ENCODE measurements around the gene UBXN7.
"Not testable (repeated sequence)": the region's sequence is repeated elsewhere in the genome, so short reads cannot be mapped to it uniquely, and the experiment has no call there.

UBXN7 gene

DNA sequence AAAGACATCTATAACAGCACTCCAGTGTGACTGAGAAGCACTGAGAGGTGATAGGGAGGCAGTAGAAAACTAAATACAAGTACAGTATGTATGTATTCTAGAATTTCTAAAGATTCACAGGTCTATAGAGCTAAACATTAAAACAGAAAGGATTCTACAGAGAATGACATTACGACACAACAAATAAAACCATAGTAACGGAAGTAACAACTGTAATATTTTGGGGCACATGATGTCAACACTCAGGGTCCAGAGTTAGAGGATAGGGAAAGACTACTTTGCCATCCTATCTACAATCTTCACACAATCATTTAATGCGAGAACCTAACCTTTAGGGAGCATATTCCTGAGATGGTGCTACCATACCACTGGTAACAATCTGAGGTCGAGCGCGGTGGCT, 13.6 kb downstream of the UBXN7 start:
- DNase-seq (ENCODE audit: low read depth in 2 of 2), result no peak

DNA sequence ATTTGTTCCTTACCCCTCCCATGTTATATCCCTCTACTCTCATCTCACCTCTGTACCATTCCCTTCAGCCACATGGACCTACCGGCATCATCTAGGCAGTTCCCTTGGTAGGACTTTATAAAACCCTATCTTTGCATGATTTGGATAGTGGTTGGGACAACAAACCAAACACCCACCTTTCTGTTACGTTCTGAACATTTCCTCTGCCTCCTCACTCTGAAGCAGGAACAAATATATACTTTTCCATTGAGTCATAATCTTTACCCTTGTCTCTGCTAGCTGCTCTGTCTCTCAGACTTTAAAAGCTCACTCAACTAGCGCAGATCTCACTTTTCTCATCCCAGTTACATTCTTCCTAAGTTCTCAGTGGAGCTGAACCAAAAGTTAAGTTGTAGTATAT, 17.8 kb downstream of the UBXN7 start:
- DNase-seq (ENCODE audit: low read depth in 2 of 2), result no peak

DNA sequence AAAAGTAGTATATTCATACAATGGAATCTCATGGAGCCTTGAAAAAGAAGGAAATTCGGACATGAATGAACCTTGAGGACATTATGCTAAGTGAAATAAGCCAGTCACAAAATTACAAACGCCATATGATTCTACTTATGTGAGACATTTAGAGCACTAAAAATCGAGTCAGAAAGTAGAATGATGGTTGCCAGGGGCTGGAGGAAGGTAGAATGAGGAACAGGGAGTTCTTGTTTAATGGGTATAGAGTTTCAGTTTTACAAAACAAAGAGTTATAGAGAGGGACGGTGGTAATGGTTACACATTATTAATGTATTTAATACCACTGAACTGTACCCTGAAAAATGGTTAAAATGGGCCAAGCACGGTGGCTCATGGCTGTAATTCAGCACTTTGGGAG, 19.5 kb downstream of the UBXN7 start:
- DNase-seq (ENCODE audit: low read depth in 2 of 2), result no peak

DNA sequence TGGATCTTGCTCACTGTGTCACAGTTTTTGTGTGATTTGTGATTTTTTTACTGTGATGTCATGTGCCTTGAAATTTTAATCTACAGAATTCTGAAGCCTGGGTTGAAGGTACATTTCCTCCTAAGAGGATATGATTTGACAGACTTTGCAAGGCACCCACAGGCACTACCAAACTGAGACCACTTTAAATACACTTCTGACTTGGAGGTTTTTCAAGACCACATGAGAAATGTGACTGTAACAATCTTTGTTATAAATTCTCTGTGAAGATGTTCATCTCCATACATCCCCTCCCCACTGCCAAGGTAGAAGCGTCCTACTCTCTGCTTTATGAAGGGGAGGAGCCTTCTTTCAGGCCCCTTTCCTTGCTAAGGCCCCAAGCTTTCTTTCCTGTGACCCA, 22.8 kb downstream of the UBXN7 start:
- no peak for DNase-seq (ENCODE audit: low read depth in 2 of 2)

DNA sequence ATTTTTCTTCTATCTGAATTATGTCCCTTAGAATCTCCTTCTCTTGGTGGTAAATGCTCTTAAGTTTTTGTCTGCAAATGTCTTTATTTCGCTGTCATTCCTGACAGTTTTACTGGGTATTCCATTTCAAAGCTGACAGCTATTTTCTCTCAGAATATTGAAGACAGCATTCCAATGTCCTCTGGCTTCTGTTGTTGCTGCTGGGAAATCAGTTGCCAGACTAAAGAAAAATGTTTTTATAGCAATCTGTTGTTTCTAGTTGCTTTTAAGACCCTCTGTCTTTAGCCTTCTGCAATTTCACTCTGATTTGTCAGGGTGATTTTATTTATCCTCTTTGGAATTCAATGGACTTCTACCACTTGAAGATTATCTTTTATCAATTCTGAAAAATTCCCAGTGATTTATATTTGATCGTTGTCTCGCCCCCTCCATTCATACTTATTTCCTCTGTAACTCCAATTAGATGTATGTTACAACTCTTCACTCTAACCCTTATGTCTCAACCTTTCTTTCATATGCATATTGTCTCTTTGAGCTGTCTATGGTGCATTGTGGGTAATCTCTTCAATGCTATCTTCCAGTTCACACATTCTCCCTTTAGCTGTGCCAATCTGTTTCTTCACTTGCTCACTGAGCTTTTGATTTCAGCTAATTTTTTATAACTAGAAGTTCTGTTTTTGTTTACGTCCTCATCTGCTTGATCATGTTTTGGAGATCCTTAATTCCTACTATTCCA, 23.5 kb downstream of the UBXN7 start:
- no peak for DNase-seq (ENCODE audit: low read depth in 2 of 2)

DNA sequence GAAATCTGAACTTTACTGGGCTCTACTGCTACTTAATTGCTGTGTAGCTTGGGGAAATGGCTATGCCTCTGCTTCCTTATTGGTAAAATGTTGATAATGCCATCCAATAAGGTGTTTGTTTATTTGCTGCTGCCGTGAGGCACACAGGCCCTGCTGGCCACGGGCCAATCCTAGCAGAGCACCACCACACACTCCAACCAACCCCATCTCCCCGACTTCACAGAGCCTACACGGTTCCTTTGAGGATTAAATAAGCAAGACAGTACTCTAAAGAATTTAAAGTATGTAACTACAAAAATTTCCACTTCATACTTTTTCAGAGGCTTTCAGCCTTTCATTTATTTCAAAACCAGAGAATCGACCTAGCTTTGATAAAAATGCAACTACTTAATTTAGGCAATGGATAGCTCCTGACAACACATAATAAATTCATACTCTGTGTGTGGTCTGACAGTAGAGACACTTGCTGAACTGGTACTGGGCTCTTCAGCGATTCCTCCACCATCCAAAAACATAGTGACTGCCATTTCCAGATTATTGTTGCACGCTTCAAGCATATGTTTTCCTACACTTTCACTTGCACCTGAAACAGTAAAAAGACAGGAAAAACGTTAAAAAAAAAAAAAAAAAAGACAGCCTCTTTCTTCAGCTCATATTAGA, 25.3 kb downstream of the UBXN7 start:
- DNase-seq (ENCODE audit: low read depth in 2 of 2), result no peak

DNA sequence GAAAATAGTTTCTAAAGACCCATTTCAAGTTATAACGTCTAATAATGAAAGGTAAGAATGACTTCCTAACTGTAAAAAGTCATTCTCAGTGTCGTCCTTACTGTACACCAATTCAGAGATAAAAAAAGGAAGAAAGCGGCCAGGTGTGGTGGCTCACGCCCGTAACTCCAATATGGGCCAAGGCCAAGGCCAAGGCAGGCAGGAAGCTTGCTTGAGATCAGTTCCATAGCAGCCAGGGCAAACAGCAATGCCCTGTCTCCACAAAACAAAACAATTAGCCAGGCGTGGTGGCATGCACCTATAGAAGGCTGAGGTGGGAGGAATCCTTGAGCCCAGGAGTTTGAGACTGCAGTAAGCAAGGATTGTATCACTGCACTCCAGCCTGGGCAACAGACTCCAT, 31.9 kb downstream of the UBXN7 start:
- DNase-seq (ENCODE audit: low read depth in 2 of 2), result no peak

DNA sequence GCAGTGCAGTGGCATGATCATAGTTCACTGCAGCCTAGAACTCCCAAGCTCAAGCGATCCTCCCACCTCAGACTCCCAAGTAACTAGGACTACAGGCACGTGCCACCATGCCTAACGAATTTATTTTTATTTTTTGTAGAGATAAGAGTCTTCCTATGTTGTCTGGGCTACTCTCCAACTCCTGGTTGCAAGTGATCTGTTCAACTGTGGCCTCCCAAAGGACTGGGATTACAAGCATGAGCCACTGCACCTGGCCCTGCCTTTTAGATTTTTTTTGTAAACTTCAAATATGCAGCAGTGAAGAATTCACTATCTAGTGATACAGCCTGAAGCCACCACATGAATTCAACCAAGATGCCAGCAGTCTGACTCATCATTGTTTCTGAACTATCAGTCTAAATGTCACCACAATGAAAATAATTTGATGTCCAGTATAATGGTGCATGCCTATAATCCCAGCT, 32.7 kb downstream of the UBXN7 start:
- no peak for DNase-seq (ENCODE audit: low read depth in 2 of 2)

DNA sequence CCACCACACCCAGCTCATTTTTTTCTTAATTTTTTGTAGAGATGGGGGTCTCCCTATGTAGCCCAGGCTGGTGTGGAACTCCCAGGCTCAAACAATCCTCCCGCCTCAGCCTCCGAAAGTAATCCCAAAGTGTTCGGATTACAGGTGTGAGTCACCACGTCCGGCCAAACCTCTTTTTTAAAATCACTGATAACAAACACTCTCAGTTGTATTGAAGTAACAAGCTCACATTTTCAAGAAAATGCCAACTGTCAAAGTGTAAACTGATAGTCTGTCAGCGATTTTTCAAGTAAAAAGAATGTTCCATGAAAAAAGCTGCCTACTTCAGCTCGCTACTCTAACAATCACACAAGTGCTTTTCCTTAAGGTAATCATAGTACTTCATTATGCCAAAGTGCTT, 33.4 kb downstream of the UBXN7 start:
- DNase-seq (ENCODE audit: low read depth in 2 of 2), result no peak

DNA sequence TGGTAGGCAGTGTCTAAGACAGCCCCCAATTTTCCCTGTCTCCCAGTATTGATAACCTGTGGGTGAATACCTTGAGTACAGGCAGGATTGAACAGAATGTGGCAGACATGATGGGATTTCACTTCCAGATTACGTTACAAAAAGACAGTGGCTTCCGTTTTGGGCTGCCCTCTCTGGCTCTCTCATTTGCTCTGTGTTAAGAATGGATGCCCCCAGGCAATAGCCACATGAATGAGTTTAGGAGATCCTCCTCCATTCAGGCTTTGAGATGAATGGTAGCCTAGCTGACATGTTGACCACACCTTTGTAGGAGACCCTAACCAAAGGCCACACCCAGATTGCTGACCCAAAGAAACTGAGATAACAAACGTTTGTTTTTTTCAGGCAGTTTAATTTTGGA, 34.3 kb downstream of the UBXN7 start:
- DNase-seq (ENCODE audit: low read depth in 2 of 2), result no peak

DNA sequence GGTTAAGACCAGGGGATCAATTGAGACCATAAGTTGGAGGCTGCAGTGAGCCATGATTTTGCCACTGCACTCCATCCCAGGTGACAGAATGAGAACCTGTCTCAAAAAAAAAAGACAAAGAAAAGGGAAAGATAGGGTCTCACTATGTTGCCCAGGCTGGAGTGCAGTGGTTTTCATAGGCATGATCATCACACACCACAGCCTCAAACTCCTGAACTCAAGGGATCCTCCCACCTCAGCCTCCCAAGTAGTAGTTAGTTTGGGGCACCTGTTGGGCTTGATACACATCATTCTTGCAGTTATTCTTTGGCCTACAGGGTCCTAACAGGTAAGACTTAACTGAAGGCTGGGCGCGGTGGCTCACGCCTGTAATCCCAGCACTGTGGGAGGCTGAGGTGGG, 42.1 kb downstream of the UBXN7 start:
- no peak for DNase-seq (ENCODE audit: low read depth in 2 of 2)

DNA sequence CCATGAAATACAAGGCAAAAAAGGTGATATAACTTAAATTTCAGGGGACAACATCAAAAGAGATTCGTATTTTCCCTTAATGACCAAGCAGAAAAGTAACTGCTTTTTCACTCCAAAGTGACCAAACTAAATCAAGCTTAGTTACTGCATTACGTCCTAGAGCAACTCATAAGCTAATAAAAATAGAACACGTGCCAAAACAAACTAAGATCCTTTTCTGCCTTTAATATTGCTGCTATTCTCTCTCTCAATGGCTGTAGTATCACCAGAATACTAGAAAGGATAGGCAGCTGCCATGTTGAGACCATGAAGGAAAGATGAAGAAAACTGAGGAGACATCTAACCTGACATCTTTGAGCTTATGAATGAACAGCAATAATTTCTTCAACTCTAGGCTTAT, 43.3 kb downstream of the UBXN7 start:
- no peak for DNase-seq (ENCODE audit: low read depth in 2 of 2)

DNA sequence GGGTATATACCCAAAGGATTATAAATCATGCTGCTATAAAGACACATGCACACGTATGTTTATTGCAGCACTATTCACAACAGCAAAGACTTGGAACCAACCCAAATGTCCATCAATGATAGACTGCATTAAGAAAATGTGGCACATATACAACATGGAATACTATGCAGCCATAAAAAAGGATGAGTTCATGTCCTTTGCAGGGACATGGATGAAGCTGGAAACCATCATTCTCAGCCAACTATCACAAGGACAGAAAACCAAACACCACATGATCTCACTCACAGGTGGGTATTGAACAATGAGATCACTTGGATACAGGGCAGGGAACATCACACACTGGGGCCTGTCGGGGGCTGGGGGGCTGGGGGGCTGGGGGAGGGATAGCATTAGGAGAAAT, 44.3 kb downstream of the UBXN7 start:
- DNase-seq (ENCODE audit: low read depth in 2 of 2), result not testable (repeated sequence)

DNA sequence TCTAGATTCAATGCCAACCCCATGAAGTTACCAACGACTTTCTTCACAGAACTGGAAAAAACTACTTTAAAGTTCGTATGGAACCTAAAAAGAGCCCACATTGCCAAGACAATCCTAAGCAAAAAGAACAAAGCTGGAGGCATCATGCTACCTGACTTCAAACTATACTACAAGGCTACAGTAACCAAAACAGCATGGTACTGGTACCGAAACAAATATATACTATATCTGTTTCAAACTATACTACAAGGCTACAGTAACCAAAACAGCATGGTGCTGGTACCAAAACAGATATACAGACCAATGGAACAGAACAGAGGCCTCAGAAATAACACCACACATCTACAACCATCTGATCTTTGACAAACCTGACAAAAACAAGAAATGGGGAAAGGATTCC, 45.4 kb downstream of the UBXN7 start:
- not testable (repeated sequence) for DNase-seq (ENCODE audit: low read depth in 2 of 2)

DNA sequence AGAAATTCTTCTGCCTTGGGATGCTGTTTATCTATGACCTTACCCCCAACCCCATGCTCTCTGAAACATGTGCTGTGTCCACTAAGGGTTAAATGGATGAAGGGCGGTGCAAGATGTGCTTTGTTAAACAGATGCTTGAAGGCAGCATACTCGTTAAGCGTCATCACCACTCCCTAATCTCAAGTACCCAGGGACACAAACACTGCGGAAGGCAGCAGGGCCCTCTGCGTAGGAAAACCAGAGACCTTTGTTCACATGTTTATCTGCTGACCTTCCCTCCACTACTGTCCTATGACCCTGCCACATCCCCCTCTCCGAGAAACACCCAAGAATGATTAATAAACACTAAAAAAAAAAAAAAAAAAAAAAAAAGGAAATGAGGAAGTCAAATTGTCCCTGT, 46.2 kb downstream of the UBXN7 start:
- not testable (repeated sequence) for DNase-seq (ENCODE audit: low read depth in 2 of 2)

DNA sequence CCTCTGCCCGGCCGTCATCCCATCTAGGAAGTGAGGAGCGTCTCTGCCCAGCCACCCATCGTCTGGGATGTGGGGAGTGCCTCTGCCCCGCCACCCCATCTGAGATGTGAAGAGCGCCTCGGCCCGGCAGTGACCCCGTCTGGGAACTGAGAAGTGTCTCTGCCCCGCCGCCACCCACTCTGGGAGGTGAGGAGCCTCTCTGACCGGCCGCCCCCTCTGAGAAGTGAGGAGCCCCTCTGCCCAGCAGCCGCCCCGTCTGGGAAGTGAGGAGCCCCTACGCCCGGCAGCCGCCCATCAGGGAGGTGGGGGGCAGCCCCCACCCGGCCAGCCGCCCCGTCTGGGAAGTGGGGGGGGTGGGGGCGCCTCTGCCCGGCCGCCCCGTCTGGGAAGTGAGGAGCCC, 46.8 kb downstream of the UBXN7 start:
- DNase-seq (ENCODE audit: low read depth in 2 of 2), result not testable (repeated sequence)

DNA sequence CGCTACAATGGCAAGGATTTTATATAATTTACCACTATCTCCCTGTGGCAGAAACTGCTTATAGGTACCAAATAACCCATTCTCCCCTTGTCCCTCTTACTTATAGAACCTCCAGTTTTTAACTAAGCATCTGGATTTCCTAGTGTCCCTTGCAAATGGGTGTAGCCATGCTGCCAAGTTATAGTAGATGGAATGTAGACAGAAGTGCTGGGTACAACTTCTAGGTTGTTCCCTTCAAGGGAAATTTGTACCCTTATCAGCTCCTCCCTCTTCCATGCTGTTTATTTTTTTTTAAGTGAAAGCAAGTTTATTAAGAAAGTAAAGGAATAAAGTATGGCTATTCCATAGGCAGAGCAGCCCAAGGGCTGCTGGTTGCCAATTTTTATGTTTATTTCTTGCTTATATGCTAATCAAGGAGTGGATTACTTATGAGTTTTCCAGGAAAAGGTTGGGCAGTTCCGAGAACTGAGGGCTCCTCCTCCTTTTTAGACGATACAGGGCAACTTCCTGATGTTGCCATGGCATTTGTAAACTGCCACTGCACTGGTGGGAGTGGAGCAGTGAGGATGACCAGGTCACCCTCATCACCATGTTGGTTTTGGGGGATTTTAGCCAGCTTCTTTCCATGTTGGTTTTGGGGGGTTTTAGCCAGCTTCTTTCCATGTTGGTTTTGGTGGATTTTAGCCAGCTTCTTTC, 53.9 kb downstream of the UBXN7 start:
- DNase-seq (ENCODE audit: low read depth in 2 of 2), result no peak

DNA sequence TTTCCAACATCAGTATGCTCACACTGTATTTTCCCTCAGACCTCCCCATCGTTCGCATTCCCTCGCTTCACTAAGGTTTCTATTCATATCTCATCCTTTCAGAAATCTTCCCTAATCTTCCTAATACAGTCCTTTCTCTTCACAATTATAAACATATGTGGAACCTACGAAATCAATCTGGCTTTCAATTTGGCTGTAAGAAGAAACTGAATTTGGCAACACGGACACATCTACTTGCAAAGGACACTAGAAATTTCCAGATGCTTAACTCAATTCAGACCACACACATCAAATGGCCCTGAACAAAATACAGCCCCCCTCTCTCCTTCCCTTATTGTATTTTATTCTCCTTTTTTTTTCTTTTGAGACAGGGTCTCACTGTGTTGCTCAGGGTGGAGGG, 54.9 kb downstream of the UBXN7 start:
- DNase-seq (ENCODE audit: low read depth in 2 of 2), result no peak

DNA sequence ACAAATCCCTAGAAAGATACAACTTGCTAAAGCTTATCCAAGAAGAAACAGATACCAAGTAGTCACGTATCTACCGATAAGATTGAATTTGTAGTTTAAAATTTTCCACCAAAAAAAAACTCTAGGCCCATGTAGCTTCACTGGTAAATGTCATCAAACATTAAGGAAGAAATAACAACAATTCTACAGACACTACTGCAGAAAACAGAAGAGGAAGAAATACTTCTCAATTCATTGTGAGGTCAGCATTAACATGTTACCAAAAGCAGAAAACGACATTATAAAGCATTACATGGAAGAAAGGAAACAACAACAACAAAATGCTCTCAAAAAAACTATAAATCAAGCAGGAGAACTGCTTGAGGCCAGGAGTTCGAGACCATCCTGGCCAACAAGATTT, 66.5 kb downstream of the UBXN7 start:
- DNase-seq (ENCODE audit: low read depth in 2 of 2), result no peak

DNA sequence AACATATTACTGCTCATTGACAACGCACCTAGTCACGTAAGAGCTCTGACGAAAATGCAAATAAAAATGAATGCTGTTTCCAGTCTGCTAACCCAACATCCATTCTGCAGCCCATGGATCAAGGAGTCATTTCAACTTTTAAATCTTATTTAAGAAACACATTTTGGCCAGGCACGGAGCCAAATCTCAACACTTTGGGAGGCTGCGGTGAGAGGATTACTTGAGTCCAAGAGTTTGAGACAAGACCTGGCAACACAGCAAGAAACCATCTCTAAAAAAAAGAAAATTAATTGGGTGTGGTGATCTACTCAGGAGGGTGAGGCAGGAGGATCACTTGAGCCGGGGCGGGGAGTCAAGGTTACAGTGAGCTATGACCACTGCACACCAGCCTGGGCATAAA, 71.6 kb downstream of the UBXN7 start:
- DNase-seq (ENCODE audit: low read depth in 2 of 2), result no peak

DNA sequence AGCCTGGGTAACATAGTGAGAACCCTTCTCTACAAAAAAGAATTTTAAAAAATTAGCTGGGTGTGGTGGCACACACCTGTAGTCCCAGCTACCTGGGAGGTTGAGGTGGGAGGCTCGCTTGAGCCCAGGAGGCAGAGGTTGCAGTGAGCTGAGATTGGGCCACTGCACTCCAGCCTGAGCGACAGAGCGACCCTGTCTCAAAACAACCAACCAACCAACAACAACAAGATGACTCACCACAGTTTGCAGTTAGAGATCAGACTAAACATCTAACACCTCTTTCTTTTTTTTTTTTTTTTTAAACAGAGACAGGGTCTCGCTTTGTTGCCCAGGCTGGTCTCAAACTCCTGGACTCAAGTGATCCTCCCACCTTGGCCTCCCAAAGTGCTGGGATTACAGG, 73.7 kb downstream of the UBXN7 start:
- DNase-seq (ENCODE audit: low read depth in 2 of 2), result not testable (repeated sequence)

DNA sequence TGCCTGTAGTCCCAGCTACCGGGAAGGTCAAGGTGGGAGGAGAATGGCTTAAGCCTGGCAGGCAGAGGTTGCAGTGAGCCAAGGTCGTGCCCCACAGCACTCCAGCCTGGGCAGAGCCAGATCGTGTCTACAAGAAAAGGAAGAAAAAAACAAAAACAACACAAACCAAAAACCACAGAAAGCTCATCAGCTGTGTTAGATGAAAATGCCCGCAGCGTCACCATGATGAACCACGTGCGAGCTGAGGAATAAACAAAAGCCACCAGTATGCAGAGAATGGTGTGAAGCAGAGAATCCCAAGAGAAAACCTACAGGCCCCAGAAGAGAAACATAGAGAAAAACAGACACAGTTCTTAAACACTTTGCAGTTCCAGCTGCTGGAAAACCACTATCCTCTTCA, 74.3 kb downstream of the UBXN7 start:
- no peak for DNase-seq (ENCODE audit: low read depth in 2 of 2)

DNA sequence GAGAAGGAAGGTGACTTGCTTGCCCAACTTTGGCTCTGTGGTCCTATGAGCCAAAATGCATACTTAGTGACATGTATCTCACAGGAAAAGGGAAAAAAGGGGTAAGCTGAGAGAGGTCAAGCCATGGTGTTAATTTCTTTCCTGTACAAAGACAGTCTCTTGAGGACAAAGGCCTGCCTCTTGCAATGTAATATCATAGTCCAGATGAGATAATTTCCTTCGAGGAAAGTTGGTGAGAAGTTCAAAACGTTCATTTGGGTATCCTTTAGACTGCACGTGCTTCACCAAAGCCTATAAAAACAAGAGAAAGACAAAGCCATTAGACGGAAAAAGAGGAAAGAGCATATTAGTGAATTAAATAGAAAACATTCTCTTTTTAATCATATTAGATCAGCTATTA, 75.7 kb downstream of the UBXN7 start:
- DNase-seq (ENCODE audit: low read depth in 2 of 2), result no peak

All from stimulated activated CD8-positive, alpha-beta memory T cell treated with anti-CD3 and anti-CD28 coated beads, Interleukin-7, amount 100 ng/mL, for 1 hour (primary cell).